GM04503 (cell line): Measurements from ENCODE around the gene TCEAL9.
"Not testable (repeated sequence)": the region's sequence is repeated elsewhere in the genome, so short reads cannot be mapped to it uniquely, and the experiment has no call there.

ENCODE experiments used
- DNase-seq: peaks from one replicate; pipeline ENCODE4 v3.0.0-alpha.2; 2012; ENCODE audit warnings: low read depth

TCEAL9 gene, protein sequence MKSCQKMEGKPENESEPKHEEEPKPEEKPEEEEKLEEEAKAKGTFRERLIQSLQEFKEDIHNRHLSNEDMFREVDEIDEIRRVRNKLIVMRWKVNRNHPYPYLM

DNA sequence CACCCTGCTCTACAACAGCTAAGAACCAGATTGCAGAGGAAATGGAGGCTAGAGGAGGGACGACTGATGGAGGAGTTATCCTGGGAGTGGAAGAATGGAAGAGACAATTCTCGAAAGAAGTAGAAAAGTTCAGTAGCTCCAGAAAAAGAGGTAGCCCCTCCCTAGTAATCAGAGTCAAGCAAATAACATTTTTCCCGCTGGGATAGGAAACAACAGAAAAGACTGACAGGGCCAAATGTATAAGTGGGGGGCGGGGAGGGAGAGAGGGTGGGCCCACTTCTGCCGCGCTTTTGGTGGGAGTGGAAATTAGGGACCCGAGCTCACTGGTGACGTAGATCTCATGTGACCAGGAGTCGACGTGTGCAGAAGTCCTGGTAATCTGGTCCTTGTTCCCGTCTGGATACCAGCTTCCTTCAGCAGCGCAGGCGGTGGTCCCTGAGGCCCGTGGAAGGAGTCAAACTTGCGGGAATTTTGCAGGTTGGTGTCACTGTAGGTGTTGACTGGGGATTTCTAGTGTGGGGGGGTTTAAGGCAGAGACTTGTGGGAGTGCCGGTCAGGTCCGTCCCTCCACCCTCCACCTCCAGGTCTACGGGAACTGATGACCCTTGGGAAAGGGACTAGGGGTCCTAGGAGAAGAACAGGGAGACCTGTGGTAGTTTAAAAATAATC, at the start of gene TCEAL9:
Gene TCEAL9 (plus strand): TSS at position 377 of the 669 bp plus-strand sequence. CDS start 1,179 bp downstream, outside the sequence.
- no peak for DNase-seq

DNA sequence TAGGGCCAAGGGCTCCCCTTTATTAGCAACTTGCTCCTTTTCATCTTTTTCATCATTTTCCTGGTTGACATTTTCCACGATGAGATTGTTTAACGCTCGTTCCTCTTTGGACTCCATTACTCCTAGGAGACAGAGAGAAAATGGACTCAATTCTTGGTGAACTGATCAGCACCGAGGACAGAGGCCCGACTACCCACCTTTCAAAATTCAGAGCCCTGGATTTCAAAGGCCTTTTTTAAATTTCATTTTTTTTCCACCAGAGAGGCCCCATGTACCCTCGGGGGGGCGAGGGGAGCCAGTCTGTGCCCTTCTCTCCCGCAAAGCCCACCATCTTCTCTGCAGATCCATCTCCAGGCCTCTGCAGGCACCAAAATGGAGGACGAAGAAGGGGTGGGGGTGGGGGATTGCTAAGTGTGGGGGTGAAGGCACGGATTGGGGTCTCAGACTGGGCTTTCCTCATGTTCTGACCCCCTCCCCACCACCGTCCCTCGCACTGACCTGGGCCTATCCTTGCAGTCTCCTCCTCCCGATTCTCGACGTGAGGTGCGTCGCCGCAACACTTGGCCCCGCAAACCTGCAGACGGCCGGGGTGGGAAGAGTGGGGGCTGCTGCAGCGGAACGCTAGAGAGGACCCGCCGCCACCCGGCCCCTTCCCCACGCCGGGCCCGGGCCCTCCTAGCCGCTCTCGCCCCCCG, 46.3 kb upstream of the TCEAL9 start:
- no peak for DNase-seq

DNA sequence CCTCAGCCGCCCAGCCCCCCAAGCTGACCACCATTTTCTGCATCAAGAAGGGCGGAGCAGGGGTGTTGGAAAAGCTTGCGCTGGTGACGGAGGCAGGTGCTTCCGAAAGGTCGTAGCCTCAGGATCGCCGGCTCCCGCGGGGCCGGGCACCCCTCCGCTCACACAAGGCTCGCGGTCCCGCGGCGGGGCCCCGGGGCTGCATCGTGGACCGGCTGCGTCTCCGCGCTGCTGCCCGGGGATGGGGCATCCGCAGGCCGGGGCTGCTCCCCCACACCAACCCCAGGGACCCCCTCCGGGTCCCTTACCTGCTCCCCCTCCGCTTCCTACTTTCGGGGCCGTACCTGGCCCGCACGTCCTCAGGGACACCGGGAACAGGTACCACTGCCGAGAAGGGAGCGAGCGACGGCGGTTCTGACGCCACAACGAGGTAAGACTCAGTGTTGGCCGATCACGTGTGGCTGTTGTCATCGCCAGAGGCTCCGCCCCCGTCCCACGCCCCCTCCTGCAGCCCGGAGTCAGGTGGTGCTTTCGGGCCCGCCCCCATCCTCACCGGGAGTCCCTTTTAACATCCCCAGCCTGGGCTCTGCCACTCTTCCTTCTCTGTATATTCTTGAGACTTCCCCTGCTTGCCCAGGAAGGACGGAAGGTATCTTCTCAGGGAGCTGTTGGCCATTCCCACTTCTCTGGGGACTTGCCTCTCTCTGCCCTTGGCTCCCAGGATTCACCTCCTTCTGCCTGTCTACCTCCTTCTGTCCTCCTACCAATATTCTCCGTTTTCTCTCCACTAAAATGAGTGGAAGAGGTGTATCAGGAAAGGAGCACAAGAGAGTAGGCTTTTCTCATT, 45.5 kb upstream of the TCEAL9 start, which contains the start of gene BEX2:
Gene BEX2 (minus strand): TSS at position 436 of the 844 bp plus-strand sequence. CDS start 1,014 bp downstream, outside the sequence.
- DNase-seq: no peak

DNA sequence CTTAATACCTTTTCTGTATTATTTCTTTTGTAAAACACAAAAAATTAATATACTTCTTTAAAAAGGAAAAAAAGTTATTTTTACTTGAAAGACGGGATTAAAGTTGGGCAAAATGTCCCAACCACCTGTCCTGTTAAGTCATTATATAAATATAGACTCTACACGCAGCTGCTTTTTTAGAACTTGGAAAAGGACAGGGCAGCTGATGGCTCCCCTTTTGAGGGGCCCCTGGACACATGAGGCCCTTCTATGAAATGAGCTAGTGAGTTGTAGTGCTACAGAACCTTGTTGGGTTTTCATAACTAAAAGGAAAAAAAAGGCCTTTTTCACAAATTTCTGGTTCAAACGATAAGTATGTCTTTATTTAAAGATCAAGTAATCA, 44.9 kb upstream of the TCEAL9 start:
- DNase-seq: no peak

DNA sequence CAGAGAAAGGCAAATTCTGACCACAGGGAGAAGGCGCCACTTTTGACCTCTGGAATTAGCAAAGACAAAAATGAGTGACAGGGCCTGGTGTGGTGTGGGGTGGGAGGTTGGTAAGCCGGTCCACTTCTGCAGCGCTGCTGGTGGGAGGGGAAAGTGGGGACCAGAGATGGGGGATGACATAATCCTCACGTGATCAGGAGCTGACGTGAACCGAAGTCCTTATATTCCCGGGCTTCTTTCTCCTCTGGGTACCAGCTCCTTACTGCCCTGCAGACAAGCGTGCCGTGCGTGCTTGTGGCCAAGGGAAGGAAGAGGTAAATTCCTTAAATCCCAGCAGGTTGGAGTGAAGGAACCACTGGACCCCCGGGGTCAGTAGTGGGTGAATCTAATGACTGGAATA, 26.3 kb upstream of the TCEAL9 start, which contains the start of gene TCEAL7:
Gene TCEAL7 (plus strand): TSS at position 249 of the 400 bp plus-strand sequence. CDS start 1,165 bp downstream, outside the sequence.
- DNase-seq: no peak

DNA sequence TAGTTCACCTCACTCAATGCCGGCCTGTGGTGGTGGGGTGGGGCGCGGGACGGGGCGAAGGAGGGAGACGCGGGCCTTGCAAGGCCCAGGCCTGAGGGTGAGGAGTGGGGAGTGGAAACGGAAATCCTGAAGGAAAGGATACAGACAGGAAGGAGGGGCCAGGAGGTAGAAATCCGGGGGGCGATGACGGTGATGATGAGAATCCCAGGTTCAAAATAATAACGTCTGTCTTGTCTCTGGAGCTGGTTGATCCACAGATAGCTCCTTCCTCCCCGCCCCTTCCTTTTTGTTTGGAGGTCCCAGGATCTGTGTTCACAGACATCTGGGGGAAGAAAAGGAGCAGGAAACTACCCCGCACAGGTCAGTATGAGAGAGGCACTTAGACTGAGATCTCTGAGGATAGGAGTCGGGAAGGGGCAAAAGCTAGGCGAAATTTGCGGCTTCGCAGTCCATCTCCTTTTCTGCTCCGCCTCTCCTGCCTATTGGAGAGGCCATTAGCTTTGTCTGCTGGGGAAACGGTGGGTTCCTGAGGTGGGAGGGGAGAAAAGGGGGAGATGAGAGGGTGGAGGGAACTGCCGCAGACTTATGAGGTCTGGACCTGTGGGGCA, 25.5 kb upstream of the TCEAL9 start:
- DNase-seq: no peak

DNA sequence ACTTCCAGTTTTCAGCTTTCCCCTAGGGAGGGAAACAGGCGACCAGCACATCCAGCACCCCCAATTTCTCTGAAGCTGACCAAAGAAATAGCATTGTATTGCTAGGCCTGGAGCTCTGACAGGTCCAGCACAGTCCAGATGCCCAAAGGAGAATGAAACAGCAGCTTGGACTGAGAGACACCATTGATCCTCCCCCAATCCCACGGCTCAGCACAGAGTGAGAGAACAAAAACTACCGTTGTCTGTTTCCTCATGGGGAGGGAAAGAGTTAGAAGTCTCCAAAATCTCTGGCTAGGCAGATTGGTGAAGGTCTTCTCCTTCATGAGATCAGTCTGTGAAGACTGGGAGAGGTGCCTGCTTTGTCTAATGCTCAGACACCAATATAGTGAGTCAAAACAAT, 17.6 kb upstream of the TCEAL9 start:
- DNase-seq: no peak

DNA sequence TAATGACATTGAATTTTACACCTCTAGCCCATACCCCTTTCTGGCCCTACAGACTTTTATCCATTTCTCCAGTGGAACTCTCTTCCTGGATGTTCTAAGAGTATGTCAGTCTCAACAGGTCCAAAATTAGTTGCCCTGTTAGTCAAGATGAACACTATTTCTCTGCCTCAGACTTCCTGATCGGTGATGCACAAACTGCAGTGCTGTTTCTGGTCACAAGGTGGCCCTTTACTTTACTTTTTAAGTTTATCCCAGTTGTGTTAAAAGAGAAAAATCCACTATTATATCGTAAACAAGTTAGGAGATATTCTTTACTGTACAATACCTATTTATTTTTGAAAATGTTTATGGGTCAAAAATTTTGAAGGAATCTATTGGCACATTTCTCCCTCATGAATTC, 13.2 kb upstream of the TCEAL9 start:
- DNase-seq: no peak

DNA sequence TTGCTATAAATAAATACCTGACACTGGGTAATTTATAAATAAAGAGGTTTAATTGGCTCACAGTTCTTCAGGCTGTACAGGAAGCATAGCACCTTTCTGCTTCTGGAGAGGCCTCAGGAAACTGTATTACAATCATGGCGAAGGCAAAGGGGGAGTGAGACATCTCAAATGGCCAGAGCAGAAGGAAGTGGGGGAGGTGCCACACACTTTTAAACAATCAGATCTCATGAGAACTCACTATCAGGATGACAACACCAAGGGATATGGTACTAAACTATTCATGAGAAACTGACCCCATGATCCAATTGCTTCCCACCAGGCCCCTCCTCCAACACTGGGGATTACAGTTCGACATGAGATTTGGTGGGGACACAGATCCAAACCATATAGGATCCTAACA, 11.7 kb upstream of the TCEAL9 start:
- DNase-seq: no peak

DNA sequence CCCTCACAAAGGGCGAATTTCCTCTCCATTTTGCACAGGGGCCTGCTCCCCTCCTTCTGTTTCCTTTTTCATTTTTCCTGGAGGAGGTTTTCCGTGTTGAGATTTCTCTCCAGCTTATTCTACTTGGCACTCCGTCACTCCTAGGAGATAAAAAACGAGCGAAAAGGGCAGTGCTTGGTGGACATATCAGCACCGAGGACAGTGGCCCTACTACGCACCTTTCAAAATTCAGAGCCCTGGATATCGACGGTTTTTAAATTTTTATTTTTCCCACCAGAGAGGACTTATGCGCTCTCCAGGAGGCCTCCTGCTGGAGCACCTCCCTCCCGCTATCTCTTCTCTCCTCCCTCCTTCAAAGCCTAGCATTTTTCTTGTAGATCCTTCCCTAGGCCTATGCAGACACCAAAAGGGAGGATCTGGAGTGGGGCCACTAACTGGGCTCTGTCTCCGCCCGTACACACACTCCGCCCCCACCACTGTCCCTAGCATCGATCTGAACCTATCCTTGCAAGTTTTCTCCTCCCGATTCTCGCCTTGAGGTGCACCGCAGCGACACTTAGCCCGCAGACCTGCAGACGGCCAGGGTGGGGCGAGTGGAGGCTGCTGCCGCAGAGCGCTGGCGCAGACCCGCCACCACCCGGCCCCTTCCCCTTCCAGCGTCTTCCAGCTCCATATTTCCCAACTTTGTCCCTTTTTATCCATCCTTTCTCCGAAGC, 8.5 kb upstream of the TCEAL9 start:
- no peak for DNase-seq

DNA sequence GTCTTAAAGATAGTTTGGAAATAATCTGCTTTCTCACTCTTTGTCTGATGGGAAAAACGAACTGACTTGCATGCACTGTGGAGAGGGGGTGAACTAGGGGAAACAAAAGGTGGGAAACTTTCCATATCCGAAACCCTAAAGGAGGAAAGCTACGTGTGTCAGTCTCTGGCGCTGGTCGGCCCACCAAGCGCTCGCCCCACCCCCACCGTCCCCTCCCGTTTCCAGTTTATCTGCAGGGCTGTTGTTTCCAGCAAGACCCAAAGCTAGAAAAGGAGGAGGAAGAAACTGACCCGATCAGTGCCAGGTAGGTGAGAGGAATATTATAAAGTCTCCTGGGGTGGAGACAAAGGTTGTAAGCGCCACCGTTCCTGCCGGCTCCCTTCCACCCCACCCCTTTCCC, 552 bp downstream of the TCEAL9 start:
- DNase-seq: no peak

DNA sequence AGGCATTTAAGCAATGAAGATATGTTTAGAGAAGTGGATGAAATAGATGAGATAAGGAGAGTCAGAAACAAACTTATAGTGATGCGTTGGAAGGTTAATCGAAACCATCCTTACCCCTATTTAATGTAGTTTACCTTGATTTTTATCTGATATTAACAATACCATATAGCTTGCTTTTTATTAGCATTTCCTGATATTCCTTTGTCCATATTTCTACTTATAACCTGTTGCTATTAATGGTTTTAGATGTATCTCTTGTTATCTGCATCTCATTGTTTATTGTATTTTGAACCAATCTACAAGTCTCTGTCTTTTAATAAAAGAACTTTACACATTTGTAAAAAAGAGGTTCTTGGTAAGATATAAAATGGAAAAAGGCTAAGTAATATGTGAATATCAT, 1.6 kb downstream of the TCEAL9 start:
- no peak for DNase-seq

DNA sequence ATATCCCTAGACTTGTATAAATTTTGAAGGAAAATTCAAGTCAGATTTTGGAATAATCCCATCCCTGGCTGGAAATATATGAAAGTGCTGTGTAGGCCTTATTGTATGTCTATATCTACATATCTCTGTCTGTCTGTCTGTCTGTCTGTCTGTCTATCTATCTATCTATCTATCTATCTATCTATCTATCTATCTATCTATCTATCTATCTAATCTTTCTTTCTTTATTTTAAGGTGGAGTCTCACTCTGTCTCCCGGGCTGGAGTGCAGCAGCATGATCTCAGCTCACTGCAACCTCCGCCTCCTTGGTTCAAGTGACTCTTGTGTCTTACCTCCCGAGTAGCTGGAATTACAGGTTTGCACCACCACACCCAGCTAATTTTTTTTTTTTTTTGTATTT, 3.3 kb downstream of the TCEAL9 start:
- DNase-seq: not testable (repeated sequence)

DNA sequence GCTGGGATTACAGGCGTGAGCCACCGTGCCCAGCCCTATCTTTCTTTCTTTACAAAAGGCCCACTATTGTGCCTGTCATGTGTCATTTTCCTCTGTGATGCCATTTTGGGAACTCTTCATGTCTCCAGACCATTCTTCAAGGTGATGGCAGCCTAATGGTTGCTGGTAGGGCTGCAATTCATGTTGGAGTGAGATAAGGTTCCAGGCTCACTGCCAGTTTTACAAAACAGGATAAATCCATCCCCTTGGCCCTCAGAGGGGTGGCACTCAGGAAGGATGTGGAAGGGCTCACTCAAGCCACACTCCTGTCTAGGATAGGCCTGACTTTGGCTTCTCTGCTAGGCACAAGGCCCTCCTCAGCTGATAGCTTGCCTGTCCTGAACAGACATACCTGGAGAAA, 3.8 kb downstream of the TCEAL9 start:
- no peak for DNase-seq

DNA sequence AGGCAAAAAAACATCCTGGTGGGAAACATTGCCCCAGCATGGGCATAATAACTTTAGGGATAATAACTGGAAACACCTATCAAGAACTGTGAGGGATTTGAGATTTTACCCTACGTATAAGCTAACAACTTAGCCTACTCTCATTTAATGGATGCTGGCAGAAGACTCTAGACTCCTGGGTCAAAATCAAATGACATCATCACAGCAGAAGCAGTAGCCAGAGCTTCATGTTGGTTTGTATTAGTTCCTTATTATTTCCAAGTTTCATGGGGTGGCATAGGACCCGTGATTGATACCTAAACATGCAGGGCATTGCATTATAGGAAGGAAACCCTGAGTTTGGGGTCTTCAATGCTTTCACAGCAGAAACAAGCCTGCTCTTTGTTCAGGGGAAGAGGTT, 4.6 kb downstream of the TCEAL9 start:
- DNase-seq: no peak

DNA sequence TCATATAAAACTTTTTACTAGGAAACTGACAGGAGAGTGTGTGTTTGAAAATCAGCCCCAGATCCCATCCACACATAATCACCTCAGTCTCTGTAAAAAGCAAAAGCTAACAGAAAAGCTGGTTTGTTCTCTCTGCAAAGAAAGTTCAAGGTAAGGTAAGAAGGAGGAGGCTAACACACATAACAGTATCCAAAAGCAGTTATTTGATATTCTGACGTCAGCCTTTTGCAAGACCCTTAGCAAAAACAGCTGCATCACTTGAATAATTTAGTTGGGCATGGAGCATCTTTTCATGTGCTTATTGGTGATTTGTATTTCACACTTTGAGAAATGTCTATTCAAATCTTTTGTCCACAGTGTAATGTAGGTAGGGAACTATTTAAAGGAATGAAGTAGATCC, 5.5 kb downstream of the TCEAL9 start:
- DNase-seq: no peak

DNA sequence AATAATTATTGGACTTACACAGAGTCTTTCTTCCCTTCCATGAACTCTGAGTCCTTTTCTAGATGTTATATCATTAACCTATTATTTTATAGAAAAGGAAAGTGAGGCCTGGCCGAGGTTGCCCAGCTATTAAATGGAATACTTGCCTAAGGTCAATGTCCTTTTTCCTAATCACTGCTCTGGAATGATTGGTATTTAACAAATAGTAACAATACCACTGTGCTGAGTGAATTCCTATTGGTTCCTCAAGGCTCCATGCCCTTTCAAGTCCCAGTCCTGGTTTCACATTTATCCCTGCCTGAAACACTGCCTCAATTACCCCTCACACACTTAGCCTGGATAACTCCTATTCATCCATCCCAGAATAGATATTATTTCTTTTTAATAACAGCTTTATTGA, 6.2 kb downstream of the TCEAL9 start:
- no peak for DNase-seq

DNA sequence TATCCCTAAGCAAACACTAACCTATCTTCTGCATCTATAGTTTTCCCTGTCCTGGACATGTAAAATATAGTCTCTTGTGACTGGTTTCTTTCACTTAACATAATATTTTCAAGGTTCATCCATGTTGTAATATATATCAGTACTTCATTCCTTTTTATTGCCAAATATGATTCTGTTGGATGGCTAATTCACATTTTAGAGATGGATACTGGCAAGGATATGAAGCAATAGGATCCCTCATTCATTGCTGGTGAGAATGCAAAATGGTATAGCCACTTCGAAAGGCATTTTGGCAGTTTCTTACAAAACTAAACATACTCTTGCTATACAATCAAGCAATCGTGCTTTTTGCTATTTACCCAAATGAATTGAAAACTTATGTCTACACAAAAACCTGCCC, 6.7 kb downstream of the TCEAL9 start:
- no peak for DNase-seq

DNA sequence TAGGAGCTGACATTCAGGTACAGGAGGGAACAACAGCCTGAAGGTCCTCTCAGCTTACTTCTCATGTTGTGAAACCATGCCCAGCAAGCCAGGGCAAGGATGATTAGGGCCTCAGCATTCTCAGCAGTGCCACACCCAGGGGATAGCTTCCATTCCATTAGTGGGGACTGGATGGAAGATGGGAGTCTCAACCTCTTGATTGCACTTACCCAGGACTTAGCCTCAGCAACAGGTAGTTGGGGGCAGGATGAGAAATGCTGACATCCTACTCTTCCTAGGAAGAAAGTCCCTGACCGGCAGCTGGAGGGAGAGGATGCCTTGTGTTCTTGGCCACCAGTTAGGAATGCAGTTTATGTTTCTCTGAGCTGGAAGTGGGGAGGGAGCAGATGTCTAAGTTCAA, 11.2 kb downstream of the TCEAL9 start:
- no peak for DNase-seq

DNA sequence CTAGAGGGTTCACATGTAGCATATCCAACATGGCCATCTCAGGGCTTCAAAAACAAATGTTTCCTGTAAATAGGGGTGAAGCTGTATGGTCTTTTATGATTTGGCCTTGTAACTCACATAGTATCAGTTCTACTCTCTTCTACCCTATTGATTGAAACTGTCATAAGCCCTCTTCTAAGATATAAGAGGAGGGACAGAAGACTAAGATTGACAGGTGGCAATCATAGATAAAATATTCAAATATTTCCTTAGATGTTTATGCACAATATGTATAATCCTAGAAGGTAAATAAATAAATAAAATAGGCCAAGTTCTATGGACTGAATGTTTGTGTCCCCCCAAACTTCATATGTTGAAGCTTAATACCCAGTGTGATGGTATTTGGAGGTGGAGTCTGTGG, 13.2 kb downstream of the TCEAL9 start:
- no peak for DNase-seq

DNA sequence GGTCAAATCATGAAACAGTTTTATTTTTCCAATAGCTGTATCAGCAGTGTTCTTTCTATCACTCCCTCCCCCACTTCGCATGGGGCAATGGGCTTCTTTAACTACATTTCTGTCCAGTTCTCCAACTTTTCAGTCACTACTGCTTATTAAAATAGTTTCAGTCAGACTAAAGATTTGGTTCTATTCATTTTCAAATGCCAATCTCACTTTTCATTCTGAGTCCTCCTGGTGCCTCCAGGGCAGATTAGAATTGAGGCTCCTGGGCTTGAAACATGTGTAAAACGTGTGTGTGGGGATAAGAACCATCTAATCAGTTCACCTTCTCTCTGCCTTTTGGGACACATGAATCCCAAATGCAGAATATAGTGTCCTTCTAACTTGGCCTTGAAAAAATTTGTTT, 16.6 kb downstream of the TCEAL9 start:
- no peak for DNase-seq
